D721Med (cell line): ENCODE data around the gene ADRA2C.

ENCODE experiments used
- DNase-seq: peaks from one replicate; pipeline ENCODE4 v3.0.0; 2011; ENCODE audit warnings: low spot score; ENCODE audit not compliant: insufficient read length
- FAIRE-seq: peaks from 2 replicates; lab custom pipeline; 2011; peaks lifted over from hg19 to GRCh38; lab: Jason Lieb, UNC
- CTCF ChIP-seq: IDR thresholded peaks from 2 replicates; pipeline ENCODE4 v1.5.1; 2012; ENCODE audit warnings: mild to moderate bottlenecking, control low read depth; ENCODE audit not compliant: insufficient read depth; ENCODE audit errors: missing control alignments

The ADRA2C gene

GRCh38 chr4:3749081-3749480 is 17.1 kb upstream of the ADRA2C start:
- no peak for TF ChIP-seq CTCF
- no peak for FAIRE-seq

GRCh38 chr4:3750334-3750733 is 15.9 kb upstream of the ADRA2C start:
- no peak for FAIRE-seq
- no peak for TF ChIP-seq CTCF

More at GRCh38 chr4:3749081-3749480, 17.1 kb upstream of the ADRA2C start:
- DNase-seq: no peak

GRCh38 chr4:3752022-3752421 is 14.2 kb upstream of the ADRA2C start:
- DNase-seq (no peak), FAIRE-seq (no peak)
- TF ChIP-seq CTCF: no peak

More at GRCh38 chr4:3750334-3750733, 15.9 kb upstream of the ADRA2C start:
- no peak for DNase-seq

- TF ChIP-seq CTCF: no peak
- no peak for FAIRE-seq
Measured at GRCh38 chr4:3753726-3754412, 12.3 kb upstream of the ADRA2C start.

GRCh38 chr4:3756343-3757059 is 9.7 kb upstream of the ADRA2C start:
- DNase-seq (no peak), FAIRE-seq (no peak)
- no peak for TF ChIP-seq CTCF

More at GRCh38 chr4:3753726-3754412, 12.3 kb upstream of the ADRA2C start:
- DNase-seq: no peak

GRCh38 chr4:3759236-3759635 is 6.9 kb upstream of the ADRA2C start:
- no peak for TF ChIP-seq CTCF
- FAIRE-seq: no peak
- DNase-seq: no peak

GRCh38 chr4:3760346-3760745 is 5.8 kb upstream of the ADRA2C start:
- no peak for DNase-seq
- no peak for FAIRE-seq
- TF ChIP-seq CTCF: no peak
